ENCODE measurements around the gene EIF6. TPM values are rescaled to one million over a fixed set of nuclear protein-coding genes. Genes with fewer than 3 reads are reported as not detected.

EIF6 gene
- total and polyA plus RNA-seq, 12 donors = 56.7 to 263 (median 114) TPM

- DNase-seq = no peak
- Histone ChIP-seq H3K9me3 (replicated peaks in 1 of 3) (no peaks in the 10 kb centered on the region), H3K27me3 (no peaks in the 10 kb centered on the region), H3K36me3 (replicated peaks in 1 of 2) (no peaks in the 10 kb centered on the region), H3K4me3 (no peak overlapping the region), H3K4me1 (replicated peaks in 1 of 2) (no peaks in the 10 kb centered on the region), H3K27ac (no peak overlapping the region)
- TF ChIP-seq POLR2A (IDR thresholded peaks at IDR 0.05) (no peak), CTCF (IDR thresholded peaks at IDR 0.05) (no peak)
- 80 to 87% (median 84%) methylated on average over 4 of the region's 4 CpGs for WGBS, 4 donors
- intact Hi-C loops (cut with DNase I) = no loop called here
These were observed 46.4 kb downstream of the EIF6 start for GRCh38 chr20:35238170-35238569.

- Histone ChIP-seq H3K4me3 (no peak overlapping the region), H3K27me3 (no peaks in the 10 kb centered on the region), H3K9me3 (replicated peaks in 1 of 3) (no peaks in the 10 kb centered on the region), H3K36me3 (replicated peaks in 1 of 2) (no peaks in the 10 kb centered on the region), H3K4me1 (replicated peaks in 1 of 2) (no peaks in the 10 kb centered on the region), H3K27ac (no peak overlapping the region)
- intact Hi-C loops (cut with DNase I) = no loop called here
- no peak for DNase-seq
- TF ChIP-seq CTCF (IDR thresholded peaks at IDR 0.05) = no peak
- TF ChIP-seq POLR2A (IDR thresholded peaks at IDR 0.05) = no peak
These were observed 47.1 kb downstream of the EIF6 start for GRCh38 chr20:35237486-35237885.

DNA sequence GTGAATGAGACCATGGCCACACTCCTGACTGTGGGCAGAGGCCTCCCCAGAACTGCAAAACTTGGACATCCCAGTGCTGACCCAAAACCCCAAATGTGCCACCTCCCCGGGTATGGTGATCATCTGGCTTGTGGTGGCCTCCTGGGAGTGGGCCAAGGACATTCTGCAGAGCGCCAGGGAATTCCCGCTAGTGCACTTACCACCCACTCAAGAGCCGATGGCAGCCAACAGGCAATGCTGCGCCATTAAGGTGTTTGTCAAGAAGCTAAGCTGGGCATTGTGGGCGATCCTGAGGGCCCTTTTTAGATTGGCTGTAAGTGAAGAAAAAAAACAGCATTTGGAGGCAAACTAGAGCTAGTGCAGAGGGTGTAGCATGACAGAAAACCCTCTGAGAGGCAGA lies 48.7 kb downstream of the EIF6 start:
- no peak overlapping the region for H3K4me3 ChIP-seq
- no peak for TF ChIP-seq CTCF (IDR thresholded peaks at IDR 0.05)
- no peak for TF ChIP-seq POLR2A (IDR thresholded peaks at IDR 0.05)
- no peak overlapping the region for H3K27ac ChIP-seq
- no peaks in the 10 kb centered on the region for H3K9me3 ChIP-seq (replicated peaks in 1 of 3)
- WGBS, 4 donors = 88 to 100% (median 95%) methylated on average over 4 to 6 of the region's 6 CpGs
- intact Hi-C loops (cut with DNase I) = no loop called here
- H3K27me3 ChIP-seq = no peaks in the 10 kb centered on the region
- no peaks in the 10 kb centered on the region for H3K36me3 ChIP-seq (replicated peaks in 1 of 2)
- no peaks in the 10 kb centered on the region for H3K4me1 ChIP-seq (replicated peaks in 1 of 2)
- no peak for DNase-seq

DNA sequence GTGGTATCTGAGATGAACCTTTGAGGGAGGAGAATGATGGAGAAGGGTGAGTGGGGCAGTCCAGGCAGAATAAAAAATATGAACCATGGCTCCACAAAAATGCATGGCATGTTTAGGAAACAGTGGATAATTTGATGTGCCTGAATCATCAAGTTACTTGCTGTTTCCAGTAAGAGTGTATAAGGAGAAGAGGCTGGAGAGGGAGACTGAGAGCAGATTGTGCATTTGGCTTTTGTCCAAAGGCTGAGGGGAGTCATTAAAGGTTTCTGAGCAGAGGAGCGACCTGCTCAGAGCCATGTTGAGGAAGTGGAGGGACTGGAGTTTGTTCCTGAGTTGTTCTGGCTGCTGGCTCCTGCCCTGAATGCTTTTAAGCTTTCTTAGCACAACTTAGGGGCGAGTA lies 52.0 kb downstream of the EIF6 start:
- no peaks in the 10 kb centered on the region for H3K4me1 ChIP-seq (replicated peaks in 1 of 2)
- no peak for TF ChIP-seq CTCF (IDR thresholded peaks at IDR 0.05)
- TF ChIP-seq POLR2A (IDR thresholded peaks at IDR 0.05) = no peak
- H3K27ac ChIP-seq = no peak overlapping the region
- intact Hi-C loops (cut with DNase I) = no loop called here
- H3K4me3 ChIP-seq = no peak overlapping the region
- no peaks in the 10 kb centered on the region for H3K27me3 ChIP-seq
- 88 to 97% (median 90%) methylated on average over 2 of the region's 2 CpGs for WGBS, 4 donors
- H3K36me3 ChIP-seq (replicated peaks in 1 of 2) = no peaks in the 10 kb centered on the region
- no peaks in the 10 kb centered on the region for H3K9me3 ChIP-seq (replicated peaks in 1 of 3)
- DNase-seq = no peak

Other genes with a start within 250 kb of the EIF6 start
- 10 to 100 TPM; 33.8 to 87.2 (median 80.5) TPM for gene TRPC4AP, start 192.0 kb downstream of the EIF6 start, total RNA-seq
- 10 to 100 TPM; 50.2 to 68.5 (median 56.2) TPM for gene TRPC4AP, start 192.0 kb downstream of the EIF6 start, polyA plus RNA-seq
- gene EDEM2, start 137.4 kb downstream of the EIF6 start, total RNA-seq = 10 to 100 TPM; 29.3 to 62.5 (median 38.1) TPM
- 10 to 100 TPM; 16.2 to 39.4 (median 25.0) TPM for gene EDEM2, start 137.4 kb downstream of the EIF6 start, polyA plus RNA-seq
- 10 to 100 TPM in 8 of 9 donors, 1 to 10 TPM in 1; 5.7 to 87.0 (median 28.5) TPM for gene PROCR, start 112.7 kb downstream of the EIF6 start, total RNA-seq
- gene PROCR, start 112.7 kb downstream of the EIF6 start, polyA plus RNA-seq = 10 to 100 TPM; 21.4 to 51.7 (median 29.8) TPM
- 1 to 10 TPM in 7 of 9 donors, under 1 TPM in 2; 0.09 to 2.3 (median 1.3) TPM for gene MMP24, start 58.1 kb downstream of the EIF6 start, total RNA-seq
- 1 to 10 TPM; 1.0 to 1.6 (median 1.4) TPM for gene MMP24, start 58.1 kb downstream of the EIF6 start, polyA plus RNA-seq
- 100 to 1,000 TPM in 2 of 9 donors, 10 to 100 TPM in 7; 24.8 to 141 (median 54.9) TPM for gene MMP24OS, start 6.7 kb downstream of the EIF6 start, total RNA-seq
- 100 to 1,000 TPM in 2 of 3 donors, 10 to 100 TPM in 1; 72.3 to 150 (median 144) TPM for gene MMP24OS, start 6.7 kb downstream of the EIF6 start, polyA plus RNA-seq
- under 1 TPM in 1 of 9 donors, not detected in 8; 0.11 TPM for gene FAM83C, start 7.7 kb upstream of the EIF6 start, total RNA-seq
- under 1 TPM in 1 of 3 donors, not detected in 2; 0.03 TPM for gene FAM83C, start 7.7 kb upstream of the EIF6 start, polyA plus RNA-seq
- gene UQCC1, start 127.2 kb upstream of the EIF6 start, total RNA-seq = 100 to 1,000 TPM in 1 of 9 donors, 10 to 100 TPM in 8; 37.2 to 100 (median 83.4) TPM
- 10 to 100 TPM; 31.0 to 60.1 (median 35.3) TPM for gene UQCC1, start 127.2 kb upstream of the EIF6 start, polyA plus RNA-seq
- under 1 TPM in 4 of 9 donors, not detected in 5; 0.16 to 0.28 (median 0.21) TPM for gene GDF5, start 153.5 kb upstream of the EIF6 start, total RNA-seq
- under 1 TPM in 2 of 3 donors, not detected in 1; 0.13 to 0.16 TPM for gene GDF5, start 153.5 kb upstream of the EIF6 start, polyA plus RNA-seq
- gene CEP250, start 170.8 kb upstream of the EIF6 start, total RNA-seq = 10 to 100 TPM; 14.1 to 36.9 (median 26.4) TPM
- gene CEP250, start 170.8 kb upstream of the EIF6 start, polyA plus RNA-seq = 10 to 100 TPM; 12.6 to 49.8 (median 15.2) TPM
- not detected for gene C20orf173, start 244.9 kb upstream of the EIF6 start, total RNA-seq
- gene C20orf173, start 244.9 kb upstream of the EIF6 start, polyA plus RNA-seq = not detected

Data from adrenal gland (tissue), 12 donors.